Keratinocyte (primary cell): ENCODE measurements around the gene DCP1B. TPM values are rescaled to one million over a fixed set of nuclear protein-coding genes. Genes with fewer than 3 reads are reported as not detected.

Experiments used
- DNase-seq: peaks from one replicate; pipeline ENCODE4 v3.0.0-alpha.2; 2011; ENCODE audit warnings: low read depth, missing footprints, low spot score
- FAIRE-seq: peaks from 2 replicates; lab custom pipeline; 2011; peaks lifted over from hg19 to GRCh38; lab: Jason Lieb, UNC
- H2AFZ ChIP-seq: 2 replicates; pipeline ENCODE4 v1.6.0; 2012; ENCODE audit warnings: low read length, control low read depth, inconsistent platforms; ENCODE audit not compliant: control insufficient read depth
- H3K27ac ChIP-seq: 2 replicates; pipeline ENCODE4 v1.5.1; 2011; ENCODE audit warnings: low read length; ENCODE audit not compliant: control insufficient read depth, insufficient read depth
- H3K27me3 ChIP-seq: 3 replicates; pipeline ENCODE4 v1.6.0; 2011; ENCODE audit warnings: low read length; ENCODE audit not compliant: control insufficient read depth, insufficient read depth; ENCODE audit errors: extremely low read depth
- H3K36me3 ChIP-seq, 2 experiments: 2 replicates in 1 of 2; 3 replicates in 1 of 2; pipeline ENCODE4 v1.5.1; 2011; ENCODE audit warnings: low read length in 2 of 2, mild to moderate bottlenecking in 1 of 2; ENCODE audit not compliant: control insufficient read depth in 2 of 2, insufficient read depth in 2 of 2; ENCODE audit errors: extremely low read depth in 1 of 2
- H3K4me1 ChIP-seq: 3 replicates; pipeline ENCODE4 v1.5.1; 2011; ENCODE audit warnings: low read length; ENCODE audit not compliant: control insufficient read depth, insufficient read depth; ENCODE audit errors: extremely low read depth
- H3K4me2 ChIP-seq: 3 replicates; pipeline ENCODE4 v1.6.0; 2011; ENCODE audit warnings: low read depth, low read length; ENCODE audit not compliant: control insufficient read depth, insufficient read depth; ENCODE audit errors: extremely low read depth
- H3K4me3 ChIP-seq, 3 experiments: fragments of 200-600 bp in 1 of 3; sonication (generic) in 1 of 3; 2 replicates in 2 of 3; 3 replicates in 1 of 3; pipeline ENCODE4 v1.5.1; 2011 to 2016; ENCODE audit warnings: low read length in 3 of 3, mild to moderate bottlenecking in 3 of 3, control low read depth in 2 of 3, inconsistent platforms in 1 of 3, low read depth in 1 of 3, mixed read lengths in 1 of 3, mixed run types in 1 of 3, moderate library complexity in 1 of 3; ENCODE audit not compliant: control insufficient read depth in 2 of 3, insufficient read depth in 2 of 3; ENCODE audit errors: extremely low read depth in 1 of 3
- H3K79me2 ChIP-seq: 2 replicates; pipeline ENCODE4 v1.6.0; 2012; ENCODE audit warnings: low read length; ENCODE audit not compliant: control insufficient read depth, insufficient read depth
- H3K9ac ChIP-seq: 3 replicates; pipeline ENCODE4 v1.6.0; 2011; ENCODE audit warnings: low read length; ENCODE audit not compliant: control insufficient read depth, insufficient read depth; ENCODE audit errors: extremely low read depth
- H3K9me1 ChIP-seq: 3 replicates; pipeline ENCODE4 v1.6.0; 2011; ENCODE audit warnings: low read length; ENCODE audit not compliant: control insufficient read depth, insufficient read depth; ENCODE audit errors: extremely low read depth
- H3K9me3 ChIP-seq: 2 replicates; pipeline ENCODE4 v1.5.1; 2012; ENCODE audit warnings: low read depth, low read length; ENCODE audit not compliant: control insufficient read depth
- H4K20me1 ChIP-seq: 3 replicates; pipeline ENCODE4 v1.6.0; 2011; ENCODE audit warnings: low read length; ENCODE audit not compliant: control insufficient read depth, insufficient read depth; ENCODE audit errors: extremely low read depth
- EZH2 ChIP-seq: IDR thresholded peaks from one replicate; pipeline ENCODE4 v1.6.1; 2012; ENCODE audit warnings: inconsistent platforms, mild to moderate bottlenecking, low read length, moderate library complexity
- dilution Hi-C: fragments of 300-500 bp; cut with MboI; formaldehyde crosslinking; loops from one replicate; pipeline ENCODE4 v1.7.0; 2020; ENCODE audit warnings: low sequenced_read_pairs; ENCODE audit not compliant: extremely low pct_ligation_motif_present
- polyA plus RNA-seq, 5 experiments: library from polyadenylated mRNA; depleted of rRNA in 3 of 5; stranded (reverse) in 3 of 5; stranded (forward) in 1 of 5; unstranded in 1 of 5; fragments of >200 nt; gene quantifications; 1 replicate in 1 of 5; 2 replicates in 3 of 5; 3 replicates in 1 of 5; pipeline versions ENCODE4 v1.2.1 to v1.2.3, GENCODE V29; 2011 to 2012; ENCODE audit warnings: missing spikeins in 2 of 5, low read depth in 1 of 5, low replicate concordance in 1 of 5
- TF ChIP-seq, protein P1 (sequence below), 3 experiments: IDR thresholded peaks in 1 of 3; conservative IDR thresholded peaks in 1 of 3; optimal IDR thresholded peaks in 1 of 3; 2 replicates in 2 of 3; 3 replicates in 1 of 3; pipeline versions ENCODE3 to v1.5.1; 2011; ENCODE audit warnings: low read length in 3 of 3, mild to moderate bottlenecking in 3 of 3, moderate library complexity in 2 of 3, control low read depth in 1 of 3, inconsistent platforms in 1 of 3; ENCODE audit not compliant: insufficient read depth in 2 of 3; ENCODE audit errors: extremely low read depth in 1 of 3

DCP1B gene
- polyA plus RNA-seq, 1 donor (not counting 4 experiments of a cell fraction or from before 2014, with no cell fraction given), result 9.7 TPM

DNA sequence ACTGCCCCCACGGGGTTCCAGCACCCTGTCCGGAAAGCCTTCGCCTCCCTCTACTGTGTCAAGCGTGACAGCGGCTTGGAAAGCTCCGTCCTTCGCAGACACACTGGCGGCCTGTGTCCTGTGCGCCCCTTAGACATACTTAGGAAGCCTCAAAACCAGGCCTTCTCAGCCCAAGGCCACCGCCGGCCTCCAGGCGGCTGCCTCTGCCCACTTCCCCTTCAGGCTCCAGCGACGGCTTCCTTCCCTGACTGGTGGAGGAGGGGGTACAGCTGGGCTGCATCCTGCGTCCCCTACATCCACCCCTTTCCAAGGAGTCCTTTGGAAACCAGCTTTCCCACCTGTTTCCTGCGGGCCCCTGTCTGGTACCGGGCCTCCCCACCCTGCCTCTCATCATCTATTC lies 83.3 kb downstream of the DCP1B start:
- H3K4me3 ChIP-seq, result no peak overlapping the region
- no peak for FAIRE-seq

DNA sequence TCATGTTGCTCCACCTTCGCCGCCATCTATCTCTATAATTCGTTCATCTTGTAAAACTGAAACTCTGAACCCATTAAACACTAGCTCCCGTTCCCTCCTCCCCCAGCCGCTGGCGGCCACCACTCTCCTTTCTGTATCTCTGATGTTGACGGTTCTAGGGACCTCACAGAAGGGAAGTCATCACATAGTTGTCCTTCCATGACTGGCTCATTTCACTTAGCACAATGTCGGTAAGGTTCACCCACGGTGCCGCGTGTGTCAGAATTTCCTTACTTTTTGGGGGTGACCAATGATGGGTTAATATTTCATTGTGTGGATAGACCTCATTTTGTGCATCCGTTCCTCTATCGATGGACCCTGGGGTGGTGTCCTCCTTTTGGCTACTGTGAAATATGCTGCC lies 83.8 kb downstream of the DCP1B start:
- no peaks in the 10 kb centered on the region for H4K20me1 ChIP-seq
- dilution Hi-C loops, result no loop called here
- H3K9ac ChIP-seq, result no peak overlapping the region
- H3K27me3 ChIP-seq, result peaks cover 49% of the 10 kb centered on the region
- no peaks in the 10 kb centered on the region for H3K79me2 ChIP-seq
- H2AFZ ChIP-seq, result no peak overlapping the region
- H3K9me3 ChIP-seq, result no peaks in the 10 kb centered on the region
- H3K36me3 ChIP-seq, result no peaks in the 10 kb centered on the region
- H3K27ac ChIP-seq, result no peak overlapping the region
- no peak for DNase-seq
- no peak overlapping the region for H3K4me3 ChIP-seq
- TF ChIP-seq, protein P1, sequence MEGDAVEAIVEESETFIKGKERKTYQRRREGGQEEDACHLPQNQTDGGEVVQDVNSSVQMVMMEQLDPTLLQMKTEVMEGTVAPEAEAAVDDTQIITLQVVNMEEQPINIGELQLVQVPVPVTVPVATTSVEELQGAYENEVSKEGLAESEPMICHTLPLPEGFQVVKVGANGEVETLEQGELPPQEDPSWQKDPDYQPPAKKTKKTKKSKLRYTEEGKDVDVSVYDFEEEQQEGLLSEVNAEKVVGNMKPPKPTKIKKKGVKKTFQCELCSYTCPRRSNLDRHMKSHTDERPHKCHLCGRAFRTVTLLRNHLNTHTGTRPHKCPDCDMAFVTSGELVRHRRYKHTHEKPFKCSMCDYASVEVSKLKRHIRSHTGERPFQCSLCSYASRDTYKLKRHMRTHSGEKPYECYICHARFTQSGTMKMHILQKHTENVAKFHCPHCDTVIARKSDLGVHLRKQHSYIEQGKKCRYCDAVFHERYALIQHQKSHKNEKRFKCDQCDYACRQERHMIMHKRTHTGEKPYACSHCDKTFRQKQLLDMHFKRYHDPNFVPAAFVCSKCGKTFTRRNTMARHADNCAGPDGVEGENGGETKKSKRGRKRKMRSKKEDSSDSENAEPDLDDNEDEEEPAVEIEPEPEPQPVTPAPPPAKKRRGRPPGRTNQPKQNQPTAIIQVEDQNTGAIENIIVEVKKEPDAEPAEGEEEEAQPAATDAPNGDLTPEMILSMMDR (optimal IDR thresholded peaks at IDR 0.05 in 1 of 3, IDR thresholded peaks at IDR 0.05 in 1 of 3, conservative IDR thresholded peaks at IDR 0.05 in 1 of 3; ENCODE audit: extremely low read depth in 1 of 3, insufficient read depth in 2 of 3, low read length in 3 of 3), result no peak
- no peak for TF ChIP-seq EZH2
- no peak overlapping the region for H3K4me2 ChIP-seq
- H3K9me1 ChIP-seq, result no peaks in the 10 kb centered on the region
- no peak for FAIRE-seq
- H3K4me1 ChIP-seq, result no peaks in the 10 kb centered on the region

More for the DNA sequence above, 83.3 kb downstream of the DCP1B start:
- Histone ChIP-seq H3K4me2 (no peak overlapping the region), H3K27me3 (peaks cover 45% of the 10 kb centered on the region), H3K9me1 (no peaks in the 10 kb centered on the region), H4K20me1 (no peaks in the 10 kb centered on the region), H2AFZ (no peak overlapping the region), H3K79me2 (no peaks in the 10 kb centered on the region), H3K9ac (no peak overlapping the region), H3K27ac (no peak overlapping the region), H3K4me1 (no peaks in the 10 kb centered on the region), H3K9me3 (no peaks in the 10 kb centered on the region), H3K36me3 (no peaks in the 10 kb centered on the region)
- DNase-seq, result no peak
- dilution Hi-C loops, result no loop called here
- TF ChIP-seq EZH2, result no peak
- TF ChIP-seq, protein P1 (optimal IDR thresholded peaks at IDR 0.05 in 1 of 3, IDR thresholded peaks at IDR 0.05 in 1 of 3, conservative IDR thresholded peaks at IDR 0.05 in 1 of 3; ENCODE audit: extremely low read depth in 1 of 3, insufficient read depth in 2 of 3, low read length in 3 of 3), result no peak
